Measurements from ENCODE around the gene CIC. TPM values are rescaled to one million over a fixed set of nuclear protein-coding genes. Genes with fewer than 3 reads are reported as not detected.

CIC gene
- total and polyA plus RNA-seq, 2 donors from 2014 or later, result 18.8 to 90.9 TPM

DNA sequence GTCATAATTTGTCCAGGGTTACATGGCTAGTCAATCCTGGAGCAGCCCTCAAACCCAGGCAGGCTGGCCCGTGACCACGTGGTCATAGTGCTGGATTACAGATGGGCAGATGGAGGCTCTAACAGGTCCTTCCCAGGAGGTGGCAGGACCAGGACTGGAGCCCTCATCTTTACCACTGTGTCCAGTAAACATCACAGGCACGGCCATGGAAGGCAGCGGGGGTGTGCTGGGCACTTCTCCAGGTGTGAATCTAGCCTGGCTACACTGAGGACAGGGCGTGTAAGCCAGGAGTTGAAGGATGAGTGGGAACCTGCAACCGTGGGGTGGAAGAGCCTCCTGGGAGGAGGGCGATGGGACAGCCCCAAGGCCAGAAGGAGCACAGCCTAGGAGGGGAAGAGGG, 6.1 kb downstream of the CIC start:
- FAIRE-seq (no peak), DNase-seq (no peak)
- Histone ChIP-seq H3K4me3 (ENCODE audit: low read length in 3 of 3) (no peak overlapping the region), H3K9ac (ENCODE audit: low read length in 3 of 3) (no peak overlapping the region), H3K36me3 (ENCODE audit: control insufficient read depth in 2 of 3, insufficient read depth in 3 of 3, low read length in 3 of 3) (peaks cover 0 to 17% (median 6%) of the 10 kb centered on the region in 3 donors), H3K27me3 (ENCODE audit: control insufficient read depth, insufficient read depth, low read length) (no peaks in the 10 kb centered on the region), H3K9me3 (ENCODE audit: control insufficient read depth in 2 of 3, insufficient read depth in 1 of 3, low read length in 3 of 3) (no peaks in the 10 kb centered on the region), H3K4me1 (ENCODE audit: control insufficient read depth in 2 of 3, insufficient read depth in 2 of 3, low read depth in 1 of 3, low read length in 3 of 3) (peaks cover 0 to 35% (median 27%) of the 10 kb centered on the region in 3 donors), H3K27ac (ENCODE audit: low read depth in 2 of 2, low read length in 2 of 2) (no peak overlapping the region)
- intact Hi-C loops (cut with DNase I), result no loop called here
- no peak for TF ChIP-seq CTCF (IDR thresholded peaks at IDR 0.05; ENCODE audit: borderline replicate concordance, extremely low read depth, insufficient read depth)

- no peak overlapping the region for H3K9ac ChIP-seq (ENCODE audit: low read length in 3 of 3)
Measured at GRCh38 chr19:42275517-42275916, 6.5 kb downstream of the CIC start.

DNA sequence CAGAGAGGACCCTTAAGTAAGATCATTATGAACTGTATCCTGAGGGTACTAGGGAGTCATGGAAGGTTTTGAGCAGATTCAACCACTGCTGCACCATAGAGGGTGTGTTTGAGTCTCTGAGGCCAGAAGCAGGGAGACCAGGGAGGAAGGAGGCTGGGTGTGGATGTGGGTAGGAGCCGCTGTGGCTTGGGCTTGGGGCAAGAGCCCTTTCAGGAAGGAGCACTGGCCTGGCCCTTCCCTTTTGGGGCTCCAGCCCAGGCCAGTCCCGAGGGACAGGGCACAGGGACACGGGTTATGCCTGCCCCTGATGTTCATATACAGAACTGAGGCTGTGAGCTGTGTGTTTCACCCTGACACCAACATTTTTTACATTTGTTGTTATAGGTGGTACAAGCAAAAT, 7.2 kb downstream of the CIC start:
- peaks cover 0 to 27% (median 23%) of the 10 kb centered on the region in 3 donors for H3K4me1 ChIP-seq (ENCODE audit: control insufficient read depth in 2 of 3, insufficient read depth in 2 of 3, low read depth in 1 of 3, low read length in 3 of 3)

More at GRCh38 chr19:42275517-42275916, 6.5 kb downstream of the CIC start:
- Histone ChIP-seq H3K9me3 (ENCODE audit: control insufficient read depth in 2 of 3, insufficient read depth in 1 of 3, low read length in 3 of 3) (no peaks in the 10 kb centered on the region), H3K27me3 (ENCODE audit: control insufficient read depth, insufficient read depth, low read length) (no peaks in the 10 kb centered on the region), H3K27ac (ENCODE audit: low read depth in 2 of 2, low read length in 2 of 2) (no peak overlapping the region), H3K4me3 (ENCODE audit: low read length in 3 of 3) (no peak overlapping the region), H3K36me3 (ENCODE audit: control insufficient read depth in 2 of 3, insufficient read depth in 3 of 3, low read length in 3 of 3) (peaks cover 0 to 17% (median 6%) of the 10 kb centered on the region in 3 donors), H3K4me1 (ENCODE audit: control insufficient read depth in 2 of 3, insufficient read depth in 2 of 3, low read depth in 1 of 3, low read length in 3 of 3) (peaks cover 0 to 32% (median 27%) of the 10 kb centered on the region in 3 donors)
- FAIRE-seq (no peak), DNase-seq (no peak)
- TF ChIP-seq CTCF (IDR thresholded peaks at IDR 0.05; ENCODE audit: borderline replicate concordance, extremely low read depth, insufficient read depth), result no peak
- intact Hi-C loops (cut with DNase I), result no loop called here

More for the DNA sequence above, 7.2 kb downstream of the CIC start:
- intact Hi-C loops (cut with DNase I), result no loop called here
- DNase-seq, result no peak
- Histone ChIP-seq H3K36me3 (ENCODE audit: control insufficient read depth in 2 of 3, insufficient read depth in 3 of 3, low read length in 3 of 3) (peaks cover 0 to 17% (median 6%) of the 10 kb centered on the region in 3 donors), H3K27ac (ENCODE audit: low read depth in 2 of 2, low read length in 2 of 2) (no peak overlapping the region), H3K9me3 (ENCODE audit: control insufficient read depth in 2 of 3, insufficient read depth in 1 of 3, low read length in 3 of 3) (no peaks in the 10 kb centered on the region), H3K4me3 (ENCODE audit: low read length in 3 of 3) (no peak overlapping the region), H3K27me3 (ENCODE audit: control insufficient read depth, insufficient read depth, low read length) (no peaks in the 10 kb centered on the region), H3K9ac (ENCODE audit: low read length in 3 of 3) (no peak overlapping the region)
- FAIRE-seq, result no peak
- TF ChIP-seq CTCF (IDR thresholded peaks at IDR 0.05; ENCODE audit: borderline replicate concordance, extremely low read depth, insufficient read depth), result no peak

Measured in kidney (tissue), 14 donors.